B cell (primary cell): ENCODE data around the gene XRCC3. TPM values are rescaled to one million over a fixed set of nuclear protein-coding genes. Genes with fewer than 3 reads are reported as not detected.

ENCODE experiments used
- ATAC-seq: fragments of 200-7000 bp; cut with Tn5 transposase; one replicate; pipeline ENCODE4 v1.10.0; 2021; ENCODE audit warnings: low read depth, mild to moderate bottlenecking, moderate number of reproducible peaks, moderate library complexity
- CTCF ChIA-PET: fragments of 350-600 bp; sonication (Branson Sonifier 250); formaldehyde crosslinking; loops from one replicate; lab custom pipeline; 2021; ENCODE audit warnings: antibody characterized with exemption, inconsistent platforms; lab: Charles Lee
- POLR2A ChIA-PET: fragments of 350-600 bp; sonication (Branson Sonifier 250); formaldehyde crosslinking; loops from one replicate; lab custom pipeline; 2021; ENCODE audit warnings: antibody characterized with exemption; lab: Charles Lee
- DNase-seq: peaks from one replicate; pipeline ENCODE4 v3.0.0; 2013
- H2AFZ ChIP-seq: 2 replicates; pipeline ENCODE4 v1.6.1; 2012; ENCODE audit warnings: mild to moderate bottlenecking, low read depth, low read length; ENCODE audit not compliant: insufficient read depth, poor library complexity, severe bottlenecking
- H3K27ac ChIP-seq, 2 donors: 1 replicate in 1 of 2; 2 replicates in 1 of 2; pipeline ENCODE4 v1.5.1; 2012 to 2013; ENCODE audit warnings: low read length in 2 of 2, mild to moderate bottlenecking in 2 of 2, moderate library complexity in 1 of 2
- H3K27me3 ChIP-seq, 4 experiments: fragments of 200-600 bp in 1 of 4; sonication (generic) in 1 of 4; replicated peaks in 1 of 4; 1 replicate in 2 of 4; 2 replicates in 2 of 4; pipeline versions ENCODE4 v1.6.1 to v1.7.0; 2013 to 2016; ENCODE audit warnings: low read length in 3 of 4, mild to moderate bottlenecking in 2 of 4, mixed read lengths in 1 of 4, moderate library complexity in 1 of 4; ENCODE audit not compliant: insufficient read depth in 4 of 4, control insufficient read depth in 3 of 4; ENCODE audit errors: control extremely low read depth in 1 of 4
- H3K36me3 ChIP-seq, 2 experiments: replicated peaks in 1 of 2; 1 replicate in 1 of 2; 2 replicates in 1 of 2; pipeline versions ENCODE4 v1.6.1 to v1.7.1; 2013; ENCODE audit warnings: low read length in 1 of 2; ENCODE audit not compliant: insufficient read depth in 2 of 2, control insufficient read depth in 1 of 2; ENCODE audit errors: control extremely low read depth in 1 of 2, extremely low read depth in 1 of 2
- H3K4me1 ChIP-seq, 2 donors: fragments of 200-600 bp in 1 of 2; sonication (generic) in 1 of 2; 1 replicate in 1 of 2; 2 replicates in 1 of 2; pipeline versions ENCODE4 v1.5.1 to v1.6.1; 2013 to 2017; ENCODE audit warnings: low read length in 2 of 2; ENCODE audit not compliant: control insufficient read depth in 2 of 2, insufficient read depth in 2 of 2
- H3K4me2 ChIP-seq: replicated peaks from 2 replicates; pipeline ENCODE3; 2012; ENCODE audit warnings: mild to moderate bottlenecking, low read depth, low read length; ENCODE audit not compliant: poor library complexity, severe bottlenecking
- H3K4me3 ChIP-seq, 5 experiments: fragments of 200-600 bp in 1 of 5; sonication (generic) in 1 of 5; 1 replicate in 3 of 5; 2 replicates in 2 of 5; pipeline versions ENCODE4 v1.5.1 to v1.7.0; 2011 to 2016; ENCODE audit warnings: low read length in 4 of 5, mild to moderate bottlenecking in 4 of 5, low read depth in 2 of 5, control low read depth in 1 of 5, moderate library complexity in 1 of 5; ENCODE audit not compliant: insufficient read depth in 1 of 5; ENCODE audit errors: control extremely low read depth in 1 of 5, extremely low read depth in 1 of 5
- H3K79me2 ChIP-seq: fragments of 200-600 bp; sonication (generic); one replicate; pipeline ENCODE4 v1.6.0; 2016; ENCODE audit warnings: low read length; ENCODE audit not compliant: control insufficient read depth, insufficient read depth
- H3K9ac ChIP-seq: fragments of 200-600 bp; sonication (generic); 2 replicates; pipeline ENCODE4 v1.6.1; 2017; ENCODE audit warnings: mild to moderate bottlenecking, low read length, moderate library complexity
- H3K9me3 ChIP-seq, 3 donors: one replicate each; pipeline versions ENCODE4 v1.6.1 to v1.7.1; 2013; ENCODE audit warnings: low read length in 2 of 3; ENCODE audit not compliant: control insufficient read depth in 2 of 3, insufficient read depth in 1 of 3; ENCODE audit errors: control extremely low read depth in 1 of 3
- H4K20me1 ChIP-seq: 2 replicates; pipeline ENCODE4 v1.6.0; 2012; ENCODE audit warnings: mild to moderate bottlenecking, low read length; ENCODE audit not compliant: insufficient read depth, control insufficient read depth, poor library complexity, severe bottlenecking
- H3K27ac Mint-ChIP-seq: one replicate; pipeline ENCODE4 v1.8.0; 2021; ENCODE audit warnings: mixed read lengths
- H3K27me3 Mint-ChIP-seq: one replicate; pipeline ENCODE4 v1.8.0; 2021; ENCODE audit warnings: mixed read lengths
- H3K4me1 Mint-ChIP-seq: one replicate; pipeline ENCODE4 v1.8.0; 2021; ENCODE audit warnings: mixed read lengths
- H3K4me3 Mint-ChIP-seq: one replicate; pipeline ENCODE4 v1.8.0; 2021; ENCODE audit warnings: mixed read lengths
- H3K9me3 Mint-ChIP-seq: one replicate; pipeline ENCODE4 v1.8.0; 2022; ENCODE audit warnings: mixed read lengths; ENCODE audit not compliant: insufficient read depth
- EZH2 ChIP-seq: IDR thresholded peaks from 2 replicates; pipeline ENCODE4 v1.6.1; 2012; ENCODE audit warnings: borderline replicate concordance, low read depth, mild to moderate bottlenecking, moderate library complexity, low read length; ENCODE audit not compliant: insufficient read depth, poor library complexity, severe bottlenecking
- WGBS: methylation state at CpG from one replicate; pipeline ENCODE4 v1.1.5; 2013; ENCODE audit warnings: missing lambda C conversion rate; ENCODE audit not compliant: insufficient coverage; 5-methylcytosine and 5-hydroxymethylcytosine counted together
- intact Hi-C: fragments of 100-400 bp; cut with micrococcal nuclease; formaldehyde crosslinking; loops from one replicate; pipeline ENCODE4 v1.10.0; 2022
- polyA minus RNA-seq: library from RNA; depleted of rRNA, polyadenylated mRNA; stranded (reverse); fragments of >200 nt; gene quantifications from 2 replicates; pipeline ENCODE4 v1.2.3, GENCODE V29; 2012
- polyA plus RNA-seq: library from polyadenylated mRNA; depleted of rRNA; stranded (reverse); fragments of >200 nt; gene quantifications from 2 replicates; pipeline ENCODE4 v1.2.3, GENCODE V29; 2012
- total RNA-seq, 2 donors: library from RNA; stranded (reverse); fragments of 120-200 nt in 1 of 2; gene quantifications; 1 replicate in 1 of 2; 2 replicates in 1 of 2; pipeline versions ENCODE4 v1.2.3 to v1.2.4, GENCODE V29; 2013 to 2022
- TF ChIP-seq, protein P1 (sequence below): fragments of 200-600 bp; IDR thresholded peaks from one replicate; pipeline ENCODE4 v1.8.0; 2022; ENCODE audit warnings: antibody characterized with exemption, mild to moderate bottlenecking

The XRCC3 gene
- total RNA-seq (18.0 and 18.6 TPM in 2 replicates), polyA plus RNA-seq (10.2 and 19.7 TPM in 2 replicates), polyA minus RNA-seq (15.2 and 15.4 TPM in 2 replicates)
- total RNA-seq (2013): 12.3 TPM

- H3K9ac ChIP-seq: peak within 1 kb of the TSS; percentile 76
- under 1% methylated on average over 121 of the region's 121 CpGs for WGBS
- H3K4me1 Mint-ChIP-seq: peaks cover 36% of the 10 kb centered on the region
- ChIA-PET POLR2A (interaction anchor here (0.6 to 0.7 kb wide), 3 partner anchors 13 to 1429 kb away, joined by 3 to 4 read pairs (median 3); no protein-coding TSS in a partner anchor), CTCF (interaction anchor here (1.4 kb wide), 1 partner anchor 36 kb away, joined by 4 read pairs; no protein-coding TSS in a partner anchor)
- H3K36me3 ChIP-seq: no peaks in the 10 kb centered on the region
- H3K27ac Mint-ChIP-seq: peak within 1 kb of the TSS; percentile 85
- H3K27ac ChIP-seq: peak within 1 kb of the TSS in 1 of 2 donors; percentile 55
- H3K4me1 ChIP-seq: peaks cover 15 to 24% of the 10 kb centered on the region in 2 donors
- H4K20me1 ChIP-seq: peaks cover 27% of the 10 kb centered on the region
- no peaks in the 10 kb centered on the region for H3K27me3 Mint-ChIP-seq
- peak within 1 kb of the TSS; percentile 91 for H3K4me3 Mint-ChIP-seq
- H3K4me2 ChIP-seq: peak within 1 kb of the TSS; percentile 96
- no peaks in the 10 kb centered on the region for H3K9me3 ChIP-seq
- TF ChIP-seq, protein P1, sequence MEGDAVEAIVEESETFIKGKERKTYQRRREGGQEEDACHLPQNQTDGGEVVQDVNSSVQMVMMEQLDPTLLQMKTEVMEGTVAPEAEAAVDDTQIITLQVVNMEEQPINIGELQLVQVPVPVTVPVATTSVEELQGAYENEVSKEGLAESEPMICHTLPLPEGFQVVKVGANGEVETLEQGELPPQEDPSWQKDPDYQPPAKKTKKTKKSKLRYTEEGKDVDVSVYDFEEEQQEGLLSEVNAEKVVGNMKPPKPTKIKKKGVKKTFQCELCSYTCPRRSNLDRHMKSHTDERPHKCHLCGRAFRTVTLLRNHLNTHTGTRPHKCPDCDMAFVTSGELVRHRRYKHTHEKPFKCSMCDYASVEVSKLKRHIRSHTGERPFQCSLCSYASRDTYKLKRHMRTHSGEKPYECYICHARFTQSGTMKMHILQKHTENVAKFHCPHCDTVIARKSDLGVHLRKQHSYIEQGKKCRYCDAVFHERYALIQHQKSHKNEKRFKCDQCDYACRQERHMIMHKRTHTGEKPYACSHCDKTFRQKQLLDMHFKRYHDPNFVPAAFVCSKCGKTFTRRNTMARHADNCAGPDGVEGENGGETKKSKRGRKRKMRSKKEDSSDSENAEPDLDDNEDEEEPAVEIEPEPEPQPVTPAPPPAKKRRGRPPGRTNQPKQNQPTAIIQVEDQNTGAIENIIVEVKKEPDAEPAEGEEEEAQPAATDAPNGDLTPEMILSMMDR: no peak
- no peak for TF ChIP-seq EZH2
- H3K79me2 ChIP-seq: peaks cover 54% of the 10 kb centered on the region
- H3K27me3 ChIP-seq: no peaks in the 10 kb centered on the region
- intact Hi-C loops: loop anchor here (1.0 to 5.0 kb wide), 6 partner anchors 24 to 1037 kb away; partner anchors contain the start of genes KLC1, PPP1R13B, SIVA1 and TRMT61A
- H2AFZ ChIP-seq: peak within 1 kb of the TSS; percentile 81
- DNase-seq (peak; percentile 100), ATAC-seq (peak; percentile 95)
- H3K9me3 Mint-ChIP-seq: no peaks in the 10 kb centered on the region
- H3K4me3 ChIP-seq: peak within 1 kb of the TSS; percentile 12 to 82 (median 60)
Observed at GRCh38 chr14:103715052-103716000, at the start of gene XRCC3, which contains the start of gene ZFYVE21. Gene XRCC3 (minus strand): TSS chr14:103715451. CDS start chr14:103711087, 4,364 bp downstream. Gene ZFYVE21 (plus strand): TSS chr14:103715810. CDS start chr14:103715842, 32 bp downstream.
